ENCODE measurements around the gene COL1A2. TPM values are rescaled to one million over a fixed set of nuclear protein-coding genes. Genes with fewer than 3 reads are reported as not detected.
A peak's percentile ranks its signal among the peaks of the same experiment; 100 is the strongest.

The COL1A2 gene
- total RNA-seq, 1 experiment from 2014 or later: 81.2 TPM

GRCh38 chr7:94446308-94446707, 51.6 kb downstream of the COL1A2 start:
- Mint-ChIP-seq H3K9me3 (no peaks in the 10 kb centered on the region), H3K4me1 (peaks cover 11% of the 10 kb centered on the region), H3K27me3 (ENCODE audit: low read depth) (no peaks in the 10 kb centered on the region), H3K36me3 (0 out of 2 replicates have a peak, but pooled peaks cover 2% of the 10 kb centered on the region), H3K27ac (no peak overlapping the region), H3K4me3 (no peak overlapping the region)
- CTCF ChIA-PET: interaction anchor here (1.2 to 1.5 kb wide), 2 partner anchors 51 to 157 kb away, joined by 3 to 4 read pairs; no protein-coding TSS in a partner anchor
- no peak for ATAC-seq
- POLR2A ChIA-PET: no interaction called here
- TF ChIP-seq CREM (CRISPR knock-in tag; IDR thresholded peaks at IDR 0.05): no peak
- TF ChIP-seq ESRRA (CRISPR knock-in tag; IDR thresholded peaks at IDR 0.05; ENCODE audit: borderline replicate concordance): no peak
- no peak for TF ChIP-seq ATF6 (CRISPR knock-in tag; IDR thresholded peaks at IDR 0.05)
- TF ChIP-seq ZNF281 (CRISPR knock-in tag; IDR thresholded peaks at IDR 0.05): no peak
- DNase-seq (ENCODE audit: low spot score): no peak

GRCh38 chr7:94449151-94449725, 54.5 kb downstream of the COL1A2 start:
- 0 out of 2 replicates have a peak, but pooled peaks cover 2% of the 10 kb centered on the region for H3K36me3 Mint-ChIP-seq
- ChIA-PET CTCF (interaction anchor here (0.6 to 2.6 kb wide), 28 partner anchors 9 to 1694 kb away, joined by 3 to 21 read pairs (median 4); partner anchors contain the start of genes COL1A2 and SGCE), POLR2A (interaction anchor here (0.6 to 1.0 kb wide), 3 partner anchors 11 to 208 kb away, joined by 3 to 6 read pairs (median 5); partner anchors contain the start of gene COL1A2)
- no peak overlapping the region for H3K27ac Mint-ChIP-seq
- TF ChIP-seq CTCF (IDR thresholded peaks at IDR 0.05) (0 out of 2 replicates have a peak, but pooled peaks have one; percentile 22), CDX4 (CRISPR knock-in tag; IDR thresholded peaks at IDR 0.05; ENCODE audit: borderline replicate concordance) (no peak)
- H3K9me3 Mint-ChIP-seq: no peaks in the 10 kb centered on the region
- H3K4me3 Mint-ChIP-seq: no peak overlapping the region
- DNase-seq (ENCODE audit: low spot score) (no peak), ATAC-seq (no peak; the same call in 1 of the 2 replicates)
- H3K4me1 Mint-ChIP-seq: peaks cover 13% of the 10 kb centered on the region
- no peaks in the 10 kb centered on the region for H3K27me3 Mint-ChIP-seq (ENCODE audit: low read depth)

- CTCF ChIA-PET: interaction anchor here (0.6 to 2.6 kb wide), 18 partner anchors 8 to 1240 kb away, joined by 3 to 21 read pairs (median 5); partner anchors contain the start of gene SGCE
- Mint-ChIP-seq H3K27ac (no peak overlapping the region), H3K4me3 (no peak overlapping the region), H3K4me1 (peaks cover 8% of the 10 kb centered on the region), H3K27me3 (ENCODE audit: low read depth) (no peaks in the 10 kb centered on the region), H3K36me3 (0 out of 2 replicates have a peak, but pooled peaks cover 2% of the 10 kb centered on the region), H3K9me3 (no peaks in the 10 kb centered on the region)
- POLR2A ChIA-PET: interaction anchor here (0.6 kb wide), 1 partner anchor 1846 kb away, joined by 4 read pairs; no protein-coding TSS in a partner anchor
- ATAC-seq (no peak), DNase-seq (ENCODE audit: low spot score) (no peak)
- TF ChIP-seq NFYB (CRISPR knock-in tag; conservative IDR thresholded peaks at IDR 0.05; ENCODE audit: low read depth): no peak
- no peak for TF ChIP-seq FOXJ3 (CRISPR knock-in tag; IDR thresholded peaks at IDR 0.05; ENCODE audit: borderline replicate concordance)
- no peak for TF ChIP-seq CREB1 (CRISPR knock-in tag; IDR thresholded peaks at IDR 0.05)
- TF ChIP-seq ZNF532 (CRISPR knock-in tag; IDR thresholded peaks at IDR 0.05; ENCODE audit: borderline replicate concordance): no peak
Measured at GRCh38 chr7:94450044-94450697, 55.5 kb downstream of the COL1A2 start.

All from WTC11 (cell line).